IPS-NIHi11 (cell line): ENCODE measurements around the gene EFCAB8.
"Not testable (repeated sequence)": the region's sequence is repeated elsewhere in the genome, so short reads cannot be mapped to it uniquely, and the experiment has no call there.

ENCODE experiments used
- DNase-seq: peaks from one replicate; pipeline ENCODE4 v3.0.0; 2012; ENCODE audit warnings: mixed read lengths, low spot score

The EFCAB8 gene

GRCh38 chr20:32972181-32973076 lies 113.7 kb downstream of the EFCAB8 start:
- no peak for DNase-seq

GRCh38 chr20:32973077-32973717 lies 114.5 kb downstream of the EFCAB8 start:
- no peak for DNase-seq

GRCh38 chr20:32974204-32975064 lies 115.7 kb downstream of the EFCAB8 start:
- not testable (repeated sequence) for DNase-seq

GRCh38 chr20:32975121-32975520 lies 116.4 kb downstream of the EFCAB8 start:
- not testable (repeated sequence) for DNase-seq

GRCh38 chr20:32975698-32976674 lies 117.3 kb downstream of the EFCAB8 start:
- no peak for DNase-seq

GRCh38 chr20:32976746-32977145 lies 118.0 kb downstream of the EFCAB8 start:
- no peak for DNase-seq

- DNase-seq, result no peak
Measured at GRCh38 chr20:32977281-32978008, 118.7 kb downstream of the EFCAB8 start.

- DNase-seq, result no peak
Measured at GRCh38 chr20:32978009-32978335, 119.2 kb downstream of the EFCAB8 start.

- no peak for DNase-seq
Measured at GRCh38 chr20:32979201-32979998, 120.7 kb downstream of the EFCAB8 start.

GRCh38 chr20:32980131-32980941 lies 121.6 kb downstream of the EFCAB8 start:
- no peak for DNase-seq

GRCh38 chr20:32980990-32981389 lies 122.3 kb downstream of the EFCAB8 start:
- DNase-seq, result no peak

GRCh38 chr20:32982617-32983458 lies 124.1 kb downstream of the EFCAB8 start:
- DNase-seq, result peak; percentile 46

GRCh38 chr20:32983459-32984112 lies 124.9 kb downstream of the EFCAB8 start:
- no peak for DNase-seq

- DNase-seq, result peak; percentile 46
Measured at GRCh38 chr20:32984196-32984595, 125.5 kb downstream of the EFCAB8 start.

- no peak for DNase-seq
Measured at GRCh38 chr20:32984631-32985354, 126.1 kb downstream of the EFCAB8 start.

- no peak for DNase-seq
Measured at GRCh38 chr20:32985596-32985995, 126.9 kb downstream of the EFCAB8 start.
